ENCODE measurements around the gene GXYLT2.

GXYLT2 gene

DNA sequence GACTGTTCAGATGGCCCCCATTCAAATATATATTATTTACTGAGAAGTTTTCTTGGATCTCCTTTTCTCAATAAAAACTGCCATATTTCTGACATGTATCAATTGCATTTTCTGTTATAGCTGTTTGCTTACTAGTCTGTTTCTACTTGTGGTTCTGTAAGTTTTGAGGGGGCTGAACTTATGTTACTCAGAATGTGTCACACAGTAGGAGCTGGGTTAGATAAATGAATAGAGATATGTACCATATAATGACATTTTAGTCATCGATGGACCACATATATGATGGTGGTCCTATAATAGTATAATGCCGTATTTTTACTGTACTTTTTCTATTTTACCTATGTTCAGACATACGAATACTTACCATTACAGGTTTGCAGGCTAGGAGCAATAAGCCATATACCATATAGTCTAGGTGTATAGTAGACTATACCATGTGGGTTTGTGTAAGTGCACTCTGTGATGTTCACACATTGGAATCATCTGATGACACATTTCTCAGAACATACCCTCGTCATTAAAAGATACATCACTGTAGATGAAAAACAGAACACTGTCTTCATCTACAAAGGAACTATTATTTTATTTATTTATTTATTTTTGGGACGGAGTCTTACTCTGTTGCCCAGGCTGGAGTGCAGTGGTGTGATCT lies 131.1 kb downstream of the GXYLT2 start:
- no peak for DNase-seq

DNA sequence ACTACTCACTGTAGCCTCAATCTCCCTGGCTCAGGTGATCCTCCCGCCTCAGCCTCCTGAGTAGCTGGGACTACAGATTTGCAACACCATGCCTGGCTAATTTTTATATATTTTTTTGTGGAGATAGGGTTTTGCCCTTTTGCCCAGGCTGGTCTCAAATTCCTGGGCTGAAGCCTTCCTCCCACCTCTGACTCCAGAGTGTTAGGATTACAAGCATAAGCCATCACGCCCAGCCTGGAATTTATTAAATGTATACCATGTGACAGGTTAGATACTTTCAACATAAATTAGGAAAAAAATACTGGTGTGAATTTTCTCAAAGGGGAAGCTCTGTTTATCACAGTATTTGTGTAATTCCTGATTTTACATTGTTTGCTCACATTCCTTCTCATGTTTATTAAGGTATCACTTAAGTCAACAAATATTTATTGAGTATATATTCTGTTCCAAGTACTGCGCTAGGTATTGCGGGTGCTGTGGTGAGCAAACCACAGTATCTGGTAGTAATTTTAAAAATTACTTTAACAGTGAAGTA lies 133.5 kb downstream of the GXYLT2 start:
- DNase-seq: no peak

GRCh38 chr3:73024836-73025235 lies 137.0 kb downstream of the GXYLT2 start:
- DNase-seq: no peak

DNA sequence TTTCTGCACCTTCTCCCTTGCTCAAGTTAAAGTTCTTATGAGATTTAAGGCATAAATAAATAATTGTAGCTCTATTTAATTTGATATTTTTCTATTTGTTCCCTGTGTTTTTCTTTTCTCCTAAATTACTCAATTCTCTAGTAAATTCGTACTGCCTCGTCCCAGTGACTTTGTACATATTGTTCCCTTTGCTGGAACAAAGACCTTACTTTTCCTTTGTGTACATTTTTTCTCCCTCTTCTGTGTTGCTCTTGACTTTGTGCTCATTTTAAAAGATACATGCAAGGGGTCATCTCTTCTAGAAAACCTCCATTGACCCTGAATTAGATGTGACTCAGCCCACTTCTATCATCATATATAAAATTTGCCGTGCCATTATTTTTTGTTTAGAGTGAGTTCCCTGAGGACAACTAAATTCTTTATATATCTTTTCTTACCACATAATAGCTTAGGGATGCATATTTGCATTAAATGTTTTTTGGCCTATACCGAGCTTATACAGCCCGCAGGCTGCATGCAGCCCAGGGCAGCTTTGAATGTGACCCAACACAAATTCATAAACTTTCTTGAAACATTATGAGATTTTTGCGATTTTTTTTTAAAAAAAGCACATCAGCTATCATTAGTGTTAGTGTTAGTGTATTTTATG lies 138.4 kb downstream of the GXYLT2 start:
- DNase-seq: no peak
